ENCODE results near the gene USP19.

Gene USP19

DNA sequence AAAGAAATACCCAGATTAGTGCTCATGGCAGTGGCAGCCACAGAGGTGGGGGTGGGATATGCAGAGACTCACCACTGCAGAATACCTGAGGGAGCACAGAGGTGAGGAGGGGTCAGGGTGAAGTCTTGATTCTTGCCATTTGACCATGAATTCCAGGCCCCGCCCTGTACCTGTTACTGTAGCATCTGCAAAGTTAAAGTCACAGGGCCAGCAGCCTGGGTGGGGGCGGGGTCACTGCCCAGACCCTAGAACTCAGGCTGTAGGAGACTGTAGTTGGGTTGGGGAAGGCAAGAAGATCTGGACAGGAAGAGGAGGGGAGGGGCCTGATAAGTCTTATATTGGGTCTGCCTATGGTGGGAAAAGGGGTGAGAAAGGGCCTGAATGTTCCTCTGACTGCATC, 31.0 kb upstream of the USP19 start:
- Histone ChIP-seq H3K4me3 (ENCODE audit: severe bottlenecking) (no peak overlapping the region), H3K4me1 (ENCODE audit: insufficient read depth, poor library complexity, severe bottlenecking) (no peaks in the 10 kb centered on the region), H3K27me3 (ENCODE audit: insufficient read depth, poor library complexity, severe bottlenecking) (no peaks in the 10 kb centered on the region), H3K36me3 (ENCODE audit: low read depth) (no peaks in the 10 kb centered on the region), H3K9me3 (ENCODE audit: severe bottlenecking) (no peaks in the 10 kb centered on the region), H3K27ac (ENCODE audit: poor library complexity, severe bottlenecking) (no peak overlapping the region)
- ATAC-seq (ENCODE audit: low read depth): no peak
- no peak for TF ChIP-seq CTCF (IDR thresholded peaks at IDR 0.05; ENCODE audit: poor library complexity, severe bottlenecking)
- DNase-seq (ENCODE audit: low spot score): no peak

DNA sequence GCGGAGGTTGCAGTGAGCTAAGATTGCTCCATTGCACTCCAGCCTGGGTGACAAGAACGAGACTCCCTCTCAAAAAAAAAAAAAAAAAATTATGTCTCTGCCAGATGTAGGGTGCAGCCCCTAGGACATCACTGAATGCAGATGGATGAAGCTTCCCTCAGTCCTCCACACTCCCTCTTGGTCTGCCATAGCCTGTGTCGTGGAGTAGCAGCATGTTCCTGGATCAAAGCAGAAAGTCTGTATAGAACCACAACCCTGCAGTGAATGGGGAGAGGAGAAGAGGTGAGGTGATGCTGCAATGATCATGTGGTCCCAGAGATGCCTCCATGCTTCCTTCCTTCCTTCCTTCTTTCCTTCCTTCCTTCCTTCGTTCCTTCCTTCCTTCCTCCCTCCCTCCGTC, 27.5 kb upstream of the USP19 start:
- no peaks in the 10 kb centered on the region for H3K4me1 ChIP-seq (ENCODE audit: insufficient read depth, poor library complexity, severe bottlenecking)
- H3K4me3 ChIP-seq (ENCODE audit: severe bottlenecking): no peak overlapping the region
- no peaks in the 10 kb centered on the region for H3K36me3 ChIP-seq (ENCODE audit: low read depth)
- no peak overlapping the region for H3K27ac ChIP-seq (ENCODE audit: poor library complexity, severe bottlenecking)
- ATAC-seq (ENCODE audit: low read depth) (no peak), DNase-seq (ENCODE audit: low spot score) (no peak)
- H3K27me3 ChIP-seq (ENCODE audit: insufficient read depth, poor library complexity, severe bottlenecking): no peaks in the 10 kb centered on the region
- no peak for TF ChIP-seq CTCF (IDR thresholded peaks at IDR 0.05; ENCODE audit: poor library complexity, severe bottlenecking)
- no peaks in the 10 kb centered on the region for H3K9me3 ChIP-seq (ENCODE audit: severe bottlenecking)

DNA sequence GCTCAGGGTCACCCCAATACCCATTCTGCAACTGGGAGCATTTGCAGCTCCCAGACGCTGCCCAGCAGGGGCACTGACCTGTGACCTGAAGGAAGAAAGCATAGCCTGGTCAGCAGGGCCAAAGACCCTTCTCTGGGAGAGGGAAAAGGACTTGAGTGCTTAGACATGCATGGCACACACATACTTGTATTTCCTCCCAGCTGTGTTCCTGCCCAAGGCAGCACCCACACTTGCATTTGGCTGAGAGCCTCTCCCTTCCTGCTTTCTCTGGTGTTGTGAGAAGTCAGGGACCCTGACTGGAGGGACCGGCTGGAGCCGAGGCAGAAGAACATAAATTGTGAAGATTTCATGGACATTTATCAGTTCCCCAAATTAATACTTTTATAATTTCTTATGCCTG, 19.5 kb upstream of the USP19 start:
- no peak for TF ChIP-seq CTCF (IDR thresholded peaks at IDR 0.05; ENCODE audit: poor library complexity, severe bottlenecking)
- no peak overlapping the region for H3K27ac ChIP-seq (ENCODE audit: poor library complexity, severe bottlenecking)
- no peak overlapping the region for H3K4me3 ChIP-seq (ENCODE audit: severe bottlenecking)
- H3K4me1 ChIP-seq (ENCODE audit: insufficient read depth, poor library complexity, severe bottlenecking): no peaks in the 10 kb centered on the region
- H3K27me3 ChIP-seq (ENCODE audit: insufficient read depth, poor library complexity, severe bottlenecking): no peaks in the 10 kb centered on the region
- DNase-seq (ENCODE audit: low spot score) (no peak), ATAC-seq (ENCODE audit: low read depth) (no peak)
- no peaks in the 10 kb centered on the region for H3K9me3 ChIP-seq (ENCODE audit: severe bottlenecking)
- H3K36me3 ChIP-seq (ENCODE audit: low read depth): no peaks in the 10 kb centered on the region

DNA sequence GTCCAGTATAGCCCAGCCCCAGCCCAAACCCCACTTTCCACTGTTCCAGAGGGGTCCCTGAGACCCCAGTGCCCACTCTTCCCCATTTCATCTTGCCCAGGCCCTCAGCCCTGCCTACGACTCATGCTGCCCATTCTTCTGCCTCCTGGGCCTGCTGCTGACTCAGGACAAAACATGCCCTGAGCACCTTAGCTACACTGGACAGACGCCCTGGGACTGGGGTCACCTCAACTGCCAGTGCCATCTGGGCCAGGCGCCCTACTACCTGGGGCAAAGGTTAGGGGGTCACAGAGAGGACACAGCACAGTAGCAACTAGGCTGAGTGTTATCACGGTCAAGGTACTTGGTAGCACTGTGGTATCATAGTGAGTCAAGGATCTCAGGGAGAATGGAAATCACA, 14.9 kb upstream of the USP19 start:
- TF ChIP-seq CTCF (IDR thresholded peaks at IDR 0.05; ENCODE audit: poor library complexity, severe bottlenecking): no peak
- no peak overlapping the region for H3K4me3 ChIP-seq (ENCODE audit: severe bottlenecking)
- H3K36me3 ChIP-seq (ENCODE audit: low read depth): no peaks in the 10 kb centered on the region
- DNase-seq (ENCODE audit: low spot score): no peak
- no peaks in the 10 kb centered on the region for H3K4me1 ChIP-seq (ENCODE audit: insufficient read depth, poor library complexity, severe bottlenecking)
- no peaks in the 10 kb centered on the region for H3K27me3 ChIP-seq (ENCODE audit: insufficient read depth, poor library complexity, severe bottlenecking)
- H3K9me3 ChIP-seq (ENCODE audit: severe bottlenecking): no peaks in the 10 kb centered on the region
- no peak overlapping the region for H3K27ac ChIP-seq (ENCODE audit: poor library complexity, severe bottlenecking)
- no peak for ATAC-seq (ENCODE audit: low read depth)

DNA sequence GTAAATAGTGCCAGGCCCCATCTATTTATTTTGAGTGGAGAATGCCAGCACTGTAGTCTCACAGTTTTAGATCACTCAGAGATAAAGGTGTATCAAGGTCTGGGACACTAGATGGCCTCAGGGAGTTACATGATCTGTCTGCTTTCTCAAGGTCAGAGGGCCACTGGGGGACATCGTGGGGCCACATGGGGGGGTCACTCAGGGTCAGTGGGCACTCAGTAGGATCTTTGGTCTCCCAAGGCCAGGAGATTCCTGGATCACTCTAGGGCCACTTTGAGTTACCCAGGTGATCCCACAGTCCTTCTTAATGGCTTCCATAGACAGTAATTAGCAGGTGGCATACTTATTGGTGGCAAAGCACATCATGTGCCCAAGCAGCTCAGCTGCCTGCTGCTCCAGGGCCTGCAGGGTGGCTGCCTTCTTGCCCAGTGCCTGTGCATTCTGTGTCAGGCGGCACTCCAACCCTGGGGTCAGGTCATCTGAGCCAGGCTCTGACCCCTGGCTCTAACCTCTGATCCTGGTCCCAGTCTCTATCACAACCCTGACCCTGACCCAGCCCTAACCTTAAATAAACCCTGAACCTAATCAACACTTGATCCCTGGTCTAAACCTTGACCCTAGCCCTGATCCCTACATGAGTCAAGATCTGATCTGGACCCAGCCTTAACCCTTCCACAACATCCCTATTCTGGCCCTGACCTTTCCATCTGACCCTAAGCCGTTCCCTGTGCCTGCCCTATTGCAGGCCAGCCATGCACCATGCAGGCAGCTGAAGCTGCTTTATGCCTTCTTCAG, 14.0 kb upstream of the USP19 start:
- no peak overlapping the region for H3K27ac ChIP-seq (ENCODE audit: poor library complexity, severe bottlenecking)
- no peak for ATAC-seq (ENCODE audit: low read depth)

More for the DNA sequence above, 14.0 kb upstream of the USP19 start:
- Histone ChIP-seq H3K36me3 (ENCODE audit: low read depth) (no peaks in the 10 kb centered on the region), H3K4me3 (ENCODE audit: severe bottlenecking) (no peak overlapping the region), H3K9me3 (ENCODE audit: severe bottlenecking) (no peaks in the 10 kb centered on the region), H3K4me1 (ENCODE audit: insufficient read depth, poor library complexity, severe bottlenecking) (no peaks in the 10 kb centered on the region), H3K27me3 (ENCODE audit: insufficient read depth, poor library complexity, severe bottlenecking) (no peaks in the 10 kb centered on the region)
- no peak for DNase-seq (ENCODE audit: low spot score)
- no peak for TF ChIP-seq CTCF (IDR thresholded peaks at IDR 0.05; ENCODE audit: poor library complexity, severe bottlenecking)
